ENCODE data around the gene BIRC2.

BIRC2 gene

DNA sequence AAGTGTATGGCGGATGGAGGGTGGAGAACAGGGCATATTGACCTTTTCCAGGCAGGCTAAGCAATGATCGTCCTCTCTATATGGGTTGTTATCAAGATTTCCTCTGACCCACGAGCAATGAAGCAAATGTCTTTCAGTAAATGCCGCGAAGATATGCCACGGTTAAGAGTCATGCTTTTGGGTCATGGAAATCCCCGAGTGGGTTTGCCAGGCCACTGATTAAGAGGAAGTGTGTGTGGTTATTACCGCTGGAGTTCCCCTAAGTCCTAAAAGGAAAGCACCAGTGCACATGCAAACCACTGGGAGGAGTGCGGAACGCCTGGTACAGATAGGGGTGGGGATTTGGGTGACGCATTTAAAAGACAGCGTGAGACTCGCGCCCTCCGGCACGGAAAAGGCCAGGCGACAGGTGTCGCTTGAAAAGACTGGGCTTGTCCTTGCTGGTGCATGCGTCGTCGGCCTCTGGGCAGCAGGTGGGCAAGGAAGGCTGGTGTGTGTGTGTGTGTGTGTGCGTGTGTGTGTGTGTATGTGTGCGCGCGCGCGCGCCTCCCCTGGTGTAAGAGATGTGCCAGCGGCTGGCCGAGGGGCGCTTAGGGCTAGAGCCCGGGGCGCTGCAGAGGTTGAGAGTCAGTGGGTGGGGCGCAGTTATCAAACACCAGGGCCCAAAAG is 29.8 kb upstream of the BIRC2 start, which contains the start of gene BIRC3 (continued):
- no peak for TF ChIP-seq ZNF624 (tag by site-specific recombination; IDR thresholded peaks at IDR 0.05)
- TF ChIP-seq ZBTB7A (tag by site-specific recombination; IDR thresholded peaks at IDR 0.05; ENCODE audit: low read depth), result no peak
- TF ChIP-seq ZNF114 (tag by site-specific recombination; IDR thresholded peaks at IDR 0.05), result no peak
- TF ChIP-seq, protein P1, sequence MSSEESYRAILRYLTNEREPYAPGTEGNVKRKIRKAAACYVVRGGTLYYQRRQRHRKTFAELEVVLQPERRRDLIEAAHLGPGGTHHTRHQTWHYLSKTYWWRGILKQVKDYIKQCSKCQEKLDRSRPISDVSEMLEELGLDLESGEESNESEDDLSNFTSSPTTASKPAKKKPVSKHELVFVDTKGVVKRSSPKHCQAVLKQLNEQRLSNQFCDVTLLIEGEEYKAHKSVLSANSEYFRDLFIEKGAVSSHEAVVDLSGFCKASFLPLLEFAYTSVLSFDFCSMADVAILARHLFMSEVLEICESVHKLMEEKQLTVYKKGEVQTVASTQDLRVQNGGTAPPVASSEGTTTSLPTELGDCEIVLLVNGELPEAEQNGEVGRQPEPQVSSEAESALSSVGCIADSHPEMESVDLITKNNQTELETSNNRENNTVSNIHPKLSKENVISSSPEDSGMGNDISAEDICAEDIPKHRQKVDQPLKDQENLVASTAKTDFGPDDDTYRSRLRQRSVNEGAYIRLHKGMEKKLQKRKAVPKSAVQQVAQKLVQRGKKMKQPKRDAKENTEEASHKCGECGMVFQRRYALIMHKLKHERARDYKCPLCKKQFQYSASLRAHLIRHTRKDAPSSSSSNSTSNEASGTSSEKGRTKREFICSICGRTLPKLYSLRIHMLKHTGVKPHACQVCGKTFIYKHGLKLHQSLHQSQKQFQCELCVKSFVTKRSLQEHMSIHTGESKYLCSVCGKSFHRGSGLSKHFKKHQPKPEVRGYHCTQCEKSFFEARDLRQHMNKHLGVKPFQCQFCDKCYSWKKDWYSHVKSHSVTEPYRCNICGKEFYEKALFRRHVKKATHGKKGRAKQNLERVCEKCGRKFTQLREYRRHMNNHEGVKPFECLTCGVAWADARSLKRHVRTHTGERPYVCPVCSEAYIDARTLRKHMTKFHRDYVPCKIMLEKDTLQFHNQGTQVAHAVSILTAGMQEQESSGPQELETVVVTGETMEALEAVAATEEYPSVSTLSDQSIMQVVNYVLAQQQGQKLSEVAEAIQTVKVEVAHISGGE (tag by site-specific recombination; conservative IDR thresholded peaks at IDR 0.05; ENCODE audit: low read depth), result peak; percentile 41; the same call in 1 of the 2 replicates
- TF ChIP-seq, protein P2, sequence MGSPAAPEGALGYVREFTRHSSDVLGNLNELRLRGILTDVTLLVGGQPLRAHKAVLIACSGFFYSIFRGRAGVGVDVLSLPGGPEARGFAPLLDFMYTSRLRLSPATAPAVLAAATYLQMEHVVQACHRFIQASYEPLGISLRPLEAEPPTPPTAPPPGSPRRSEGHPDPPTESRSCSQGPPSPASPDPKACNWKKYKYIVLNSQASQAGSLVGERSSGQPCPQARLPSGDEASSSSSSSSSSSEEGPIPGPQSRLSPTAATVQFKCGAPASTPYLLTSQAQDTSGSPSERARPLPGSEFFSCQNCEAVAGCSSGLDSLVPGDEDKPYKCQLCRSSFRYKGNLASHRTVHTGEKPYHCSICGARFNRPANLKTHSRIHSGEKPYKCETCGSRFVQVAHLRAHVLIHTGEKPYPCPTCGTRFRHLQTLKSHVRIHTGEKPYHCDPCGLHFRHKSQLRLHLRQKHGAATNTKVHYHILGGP (tag by site-specific recombination; IDR thresholded peaks at IDR 0.05), result no peak
- TF ChIP-seq ZNF211 (tag by site-specific recombination; IDR thresholded peaks at IDR 0.05; ENCODE audit: low read depth), result no peak
- peak; percentile 65; the same call in 1 of the 2 replicates for TF ChIP-seq ZFP69B (tag by site-specific recombination; IDR thresholded peaks at IDR 0.05)
- peak; percentile 12; the same call in 1 of the 2 replicates for TF ChIP-seq ZNF660 (tag by site-specific recombination; IDR thresholded peaks at IDR 0.05)
- TF ChIP-seq, protein P3, sequence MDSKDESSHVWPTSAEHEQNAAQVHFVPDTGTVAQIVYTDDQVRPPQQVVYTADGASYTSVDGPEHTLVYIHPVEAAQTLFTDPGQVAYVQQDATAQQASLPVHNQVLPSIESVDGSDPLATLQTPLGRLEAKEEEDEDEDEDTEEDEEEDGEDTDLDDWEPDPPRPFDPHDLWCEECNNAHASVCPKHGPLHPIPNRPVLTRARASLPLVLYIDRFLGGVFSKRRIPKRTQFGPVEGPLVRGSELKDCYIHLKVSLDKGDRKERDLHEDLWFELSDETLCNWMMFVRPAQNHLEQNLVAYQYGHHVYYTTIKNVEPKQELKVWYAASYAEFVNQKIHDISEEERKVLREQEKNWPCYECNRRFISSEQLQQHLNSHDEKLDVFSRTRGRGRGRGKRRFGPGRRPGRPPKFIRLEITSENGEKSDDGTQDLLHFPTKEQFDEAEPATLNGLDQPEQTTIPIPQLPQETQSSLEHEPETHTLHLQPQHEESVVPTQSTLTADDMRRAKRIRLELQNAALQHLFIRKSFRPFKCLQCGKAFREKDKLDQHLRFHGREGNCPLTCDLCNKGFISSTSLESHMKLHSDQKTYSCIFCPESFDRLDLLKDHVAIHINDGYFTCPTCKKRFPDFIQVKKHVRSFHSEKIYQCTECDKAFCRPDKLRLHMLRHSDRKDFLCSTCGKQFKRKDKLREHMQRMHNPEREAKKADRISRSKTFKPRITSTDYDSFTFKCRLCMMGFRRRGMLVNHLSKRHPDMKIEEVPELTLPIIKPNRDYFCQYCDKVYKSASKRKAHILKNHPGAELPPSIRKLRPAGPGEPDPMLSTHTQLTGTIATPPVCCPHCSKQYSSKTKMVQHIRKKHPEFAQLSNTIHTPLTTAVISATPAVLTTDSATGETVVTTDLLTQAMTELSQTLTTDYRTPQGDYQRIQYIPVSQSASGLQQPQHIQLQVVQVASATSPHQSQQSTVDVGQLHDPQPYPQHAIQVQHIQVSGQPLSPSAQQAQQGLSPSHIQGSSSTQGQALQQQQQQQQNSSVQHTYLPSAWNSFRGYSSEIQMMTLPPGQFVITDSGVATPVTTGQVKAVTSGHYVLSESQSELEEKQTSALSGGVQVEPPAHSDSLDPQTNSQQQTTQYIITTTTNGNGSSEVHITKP (tag by site-specific recombination; IDR thresholded peaks at IDR 0.05), result peak; percentile 97
- TF ChIP-seq, protein P4, sequence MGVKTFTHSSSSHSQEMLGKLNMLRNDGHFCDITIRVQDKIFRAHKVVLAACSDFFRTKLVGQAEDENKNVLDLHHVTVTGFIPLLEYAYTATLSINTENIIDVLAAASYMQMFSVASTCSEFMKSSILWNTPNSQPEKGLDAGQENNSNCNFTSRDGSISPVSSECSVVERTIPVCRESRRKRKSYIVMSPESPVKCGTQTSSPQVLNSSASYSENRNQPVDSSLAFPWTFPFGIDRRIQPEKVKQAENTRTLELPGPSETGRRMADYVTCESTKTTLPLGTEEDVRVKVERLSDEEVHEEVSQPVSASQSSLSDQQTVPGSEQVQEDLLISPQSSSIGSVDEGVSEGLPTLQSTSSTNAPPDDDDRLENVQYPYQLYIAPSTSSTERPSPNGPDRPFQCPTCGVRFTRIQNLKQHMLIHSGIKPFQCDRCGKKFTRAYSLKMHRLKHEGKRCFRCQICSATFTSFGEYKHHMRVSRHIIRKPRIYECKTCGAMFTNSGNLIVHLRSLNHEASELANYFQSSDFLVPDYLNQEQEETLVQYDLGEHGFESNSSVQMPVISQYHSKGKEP (tag by site-specific recombination; IDR thresholded peaks at IDR 0.05), result no peak
- TF ChIP-seq ZNF777 (tag by site-specific recombination; IDR thresholded peaks at IDR 0.05; ENCODE audit: borderline replicate concordance), result peak; percentile 68; the same call in 1 of the 2 replicates
- TF ChIP-seq ZSCAN23 (tag by site-specific recombination; IDR thresholded peaks at IDR 0.05), result no peak
- TF ChIP-seq ZNF140 (tag by site-specific recombination; IDR thresholded peaks at IDR 0.05), result no peak
- TF ChIP-seq, protein P5, sequence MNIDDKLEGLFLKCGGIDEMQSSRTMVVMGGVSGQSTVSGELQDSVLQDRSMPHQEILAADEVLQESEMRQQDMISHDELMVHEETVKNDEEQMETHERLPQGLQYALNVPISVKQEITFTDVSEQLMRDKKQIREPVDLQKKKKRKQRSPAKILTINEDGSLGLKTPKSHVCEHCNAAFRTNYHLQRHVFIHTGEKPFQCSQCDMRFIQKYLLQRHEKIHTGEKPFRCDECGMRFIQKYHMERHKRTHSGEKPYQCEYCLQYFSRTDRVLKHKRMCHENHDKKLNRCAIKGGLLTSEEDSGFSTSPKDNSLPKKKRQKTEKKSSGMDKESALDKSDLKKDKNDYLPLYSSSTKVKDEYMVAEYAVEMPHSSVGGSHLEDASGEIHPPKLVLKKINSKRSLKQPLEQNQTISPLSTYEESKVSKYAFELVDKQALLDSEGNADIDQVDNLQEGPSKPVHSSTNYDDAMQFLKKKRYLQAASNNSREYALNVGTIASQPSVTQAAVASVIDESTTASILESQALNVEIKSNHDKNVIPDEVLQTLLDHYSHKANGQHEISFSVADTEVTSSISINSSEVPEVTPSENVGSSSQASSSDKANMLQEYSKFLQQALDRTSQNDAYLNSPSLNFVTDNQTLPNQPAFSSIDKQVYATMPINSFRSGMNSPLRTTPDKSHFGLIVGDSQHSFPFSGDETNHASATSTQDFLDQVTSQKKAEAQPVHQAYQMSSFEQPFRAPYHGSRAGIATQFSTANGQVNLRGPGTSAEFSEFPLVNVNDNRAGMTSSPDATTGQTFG (tag by site-specific recombination; IDR thresholded peaks at IDR 0.05; ENCODE audit: borderline replicate concordance), result no peak
- no peak for TF ChIP-seq ZNF48 (tag by site-specific recombination; IDR thresholded peaks at IDR 0.05)
- TF ChIP-seq, protein P6, sequence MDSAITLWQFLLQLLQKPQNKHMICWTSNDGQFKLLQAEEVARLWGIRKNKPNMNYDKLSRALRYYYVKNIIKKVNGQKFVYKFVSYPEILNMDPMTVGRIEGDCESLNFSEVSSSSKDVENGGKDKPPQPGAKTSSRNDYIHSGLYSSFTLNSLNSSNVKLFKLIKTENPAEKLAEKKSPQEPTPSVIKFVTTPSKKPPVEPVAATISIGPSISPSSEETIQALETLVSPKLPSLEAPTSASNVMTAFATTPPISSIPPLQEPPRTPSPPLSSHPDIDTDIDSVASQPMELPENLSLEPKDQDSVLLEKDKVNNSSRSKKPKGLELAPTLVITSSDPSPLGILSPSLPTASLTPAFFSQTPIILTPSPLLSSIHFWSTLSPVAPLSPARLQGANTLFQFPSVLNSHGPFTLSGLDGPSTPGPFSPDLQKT (IDR thresholded peaks at IDR 0.05; ENCODE audit: borderline replicate concordance, low read depth, low read length), result no peak
- TF ChIP-seq ZBTB48 (tag by site-specific recombination; IDR thresholded peaks at IDR 0.05), result peak; percentile 63; the same call in 1 of the 2 replicates
- TF ChIP-seq, protein P7, sequence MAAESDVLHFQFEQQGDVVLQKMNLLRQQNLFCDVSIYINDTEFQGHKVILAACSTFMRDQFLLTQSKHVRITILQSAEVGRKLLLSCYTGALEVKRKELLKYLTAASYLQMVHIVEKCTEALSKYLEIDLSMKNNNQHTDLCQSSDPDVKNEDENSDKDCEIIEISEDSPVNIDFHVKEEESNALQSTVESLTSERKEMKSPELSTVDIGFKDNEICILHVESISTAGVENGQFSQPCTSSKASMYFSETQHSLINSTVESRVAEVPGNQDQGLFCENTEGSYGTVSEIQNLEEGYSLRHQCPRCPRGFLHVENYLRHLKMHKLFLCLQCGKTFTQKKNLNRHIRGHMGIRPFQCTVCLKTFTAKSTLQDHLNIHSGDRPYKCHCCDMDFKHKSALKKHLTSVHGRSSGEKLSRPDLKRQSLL (tag by site-specific recombination; IDR thresholded peaks at IDR 0.05), result no peak
- TF ChIP-seq, protein P8, sequence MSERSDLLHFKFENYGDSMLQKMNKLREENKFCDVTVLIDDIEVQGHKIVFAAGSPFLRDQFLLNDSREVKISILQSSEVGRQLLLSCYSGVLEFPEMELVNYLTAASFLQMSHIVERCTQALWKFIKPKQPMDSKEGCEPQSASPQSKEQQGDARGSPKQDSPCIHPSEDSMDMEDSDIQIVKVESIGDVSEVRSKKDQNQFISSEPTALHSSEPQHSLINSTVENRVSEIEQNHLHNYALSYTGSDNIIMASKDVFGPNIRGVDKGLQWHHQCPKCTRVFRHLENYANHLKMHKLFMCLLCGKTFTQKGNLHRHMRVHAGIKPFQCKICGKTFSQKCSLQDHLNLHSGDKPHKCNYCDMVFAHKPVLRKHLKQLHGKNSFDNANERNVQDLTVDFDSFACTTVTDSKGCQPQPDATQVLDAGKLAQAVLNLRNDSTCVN (tag by site-specific recombination; optimal IDR thresholded peaks at IDR 0.05), result peak; percentile 92
- TF ChIP-seq OSR2 (tag by site-specific recombination; IDR thresholded peaks at IDR 0.05), result no peak
- peak; percentile 58 for TF ChIP-seq KLF1 (tag by site-specific recombination; IDR thresholded peaks at IDR 0.05)
- TF ChIP-seq GLI2 (tag by site-specific recombination; IDR thresholded peaks at IDR 0.05; ENCODE audit: borderline replicate concordance, low read depth), result no peak
